Suprapubic skin (tissue), 3 donors: Measurements from ENCODE around the gene PPP3R1.

Source experiments
- CTCF ChIP-seq, 2 donors: fragments of 200-600 bp in 1 of 2; fragments of 450-650 bp in 1 of 2; sonication (generic) in 1 of 2; IDR thresholded peaks; one replicate each; pipeline ENCODE4 v1.5.1; 2016 to 2019; ENCODE audit warnings: antibody characterized with exemption in 2 of 2, mild to moderate bottlenecking in 1 of 2, moderate library complexity in 1 of 2
- POLR2A ChIP-seq, 2 donors: fragments of 450-650 bp; IDR thresholded peaks; one replicate each; pipeline ENCODE4 v1.6.1; 2017; ENCODE audit warnings: antibody characterized with exemption in 2 of 2, mild to moderate bottlenecking in 2 of 2, moderate library complexity in 2 of 2

- TF ChIP-seq POLR2A (IDR thresholded peaks at IDR 0.05) (no peak), CTCF (IDR thresholded peaks at IDR 0.05) (no peak)
Observed at GRCh38 chr2:68248806-68249205, 3.5 kb downstream of the PPP3R1 start.
